HG03342 (cell line): ENCODE data around the gene PIGU.
"Not testable (repeated sequence)": the region's sequence is repeated elsewhere in the genome, so short reads cannot be mapped to it uniquely, and the experiment has no call there.

Experiments
- ATAC-seq: cut with Tn5 transposase; IDR thresholded peaks from one replicate; pipeline ENCODE4 v1.9.1; 2021; ENCODE audit warnings: mild to moderate bottlenecking, moderate library complexity; ENCODE audit not compliant: unreplicated experiment

Gene PIGU

DNA sequence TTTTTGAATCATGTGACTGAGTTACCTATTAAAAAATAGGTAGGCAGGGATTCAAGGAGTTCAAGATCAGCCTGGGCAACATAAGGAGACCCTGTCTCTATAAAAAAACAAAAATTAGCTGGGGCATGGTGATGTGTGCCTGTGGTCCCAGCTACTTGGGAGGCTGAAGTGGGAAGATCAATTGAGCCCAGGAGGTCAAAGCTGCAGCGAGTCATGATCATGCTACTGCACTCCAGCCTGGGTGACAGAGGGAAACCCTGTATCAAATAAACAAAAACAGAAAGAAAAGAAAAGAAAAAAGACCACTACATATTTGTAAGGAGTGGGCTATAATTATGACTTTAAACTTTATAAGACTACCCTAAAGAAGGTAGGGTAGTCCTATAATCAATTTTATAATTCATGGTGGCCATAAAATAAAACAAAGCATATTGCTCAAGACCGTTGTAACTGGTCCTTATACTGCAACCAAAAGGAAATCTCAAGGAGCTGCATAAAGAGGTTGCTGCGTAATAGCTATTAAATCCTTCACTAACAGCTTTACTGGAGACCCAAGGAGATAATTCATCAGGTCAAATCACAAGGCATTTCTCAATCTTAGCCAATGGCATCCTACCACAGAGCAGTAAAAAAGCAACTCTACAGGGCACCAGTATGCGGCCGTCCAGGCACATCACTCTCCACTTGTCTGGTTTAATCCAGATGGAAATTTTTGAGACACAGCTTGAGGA is 13.5 kb downstream of the PIGU start:
- ATAC-seq, result no peak

DNA sequence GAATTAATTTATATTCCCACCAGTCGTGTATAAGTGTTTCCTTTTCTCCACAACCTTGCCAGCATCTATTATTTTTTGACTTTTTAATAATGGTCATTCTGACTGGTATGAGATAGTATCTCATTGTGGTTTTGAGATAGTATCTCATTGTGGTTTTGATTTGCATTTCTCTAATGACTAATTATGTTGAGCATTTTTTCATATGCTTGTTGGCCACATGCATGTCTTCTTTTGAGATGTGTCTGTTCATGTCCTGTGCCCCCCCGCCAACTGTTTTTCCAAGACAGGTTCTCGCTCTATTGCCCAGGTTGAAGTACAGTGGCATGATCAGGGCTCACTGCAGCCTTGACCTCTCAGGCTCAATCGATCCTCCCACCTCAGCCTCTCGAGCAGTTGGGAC is 15.1 kb downstream of the PIGU start:
- not testable (repeated sequence) for ATAC-seq

DNA sequence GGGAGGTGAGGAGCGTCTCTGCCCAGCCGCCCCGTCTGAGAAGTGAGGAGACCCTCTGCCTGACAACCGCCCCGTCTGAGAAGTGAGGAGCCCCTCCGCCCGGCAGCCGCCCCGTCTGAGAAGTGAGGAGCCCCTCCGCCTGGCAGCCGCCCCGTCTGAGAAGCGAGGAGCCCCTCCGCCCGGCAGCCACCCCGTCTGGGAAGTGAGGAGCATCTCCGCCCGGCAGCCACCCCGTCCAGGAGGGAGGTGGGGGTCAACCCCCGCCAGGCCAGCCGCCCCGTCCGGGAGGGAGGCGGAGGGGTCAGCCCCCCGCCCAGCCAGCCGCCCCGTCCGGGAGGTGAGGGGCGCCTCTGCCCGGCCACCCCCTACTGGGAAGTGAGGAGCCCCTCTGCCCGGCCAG is 18.2 kb downstream of the PIGU start:
- not testable (repeated sequence) for ATAC-seq

DNA sequence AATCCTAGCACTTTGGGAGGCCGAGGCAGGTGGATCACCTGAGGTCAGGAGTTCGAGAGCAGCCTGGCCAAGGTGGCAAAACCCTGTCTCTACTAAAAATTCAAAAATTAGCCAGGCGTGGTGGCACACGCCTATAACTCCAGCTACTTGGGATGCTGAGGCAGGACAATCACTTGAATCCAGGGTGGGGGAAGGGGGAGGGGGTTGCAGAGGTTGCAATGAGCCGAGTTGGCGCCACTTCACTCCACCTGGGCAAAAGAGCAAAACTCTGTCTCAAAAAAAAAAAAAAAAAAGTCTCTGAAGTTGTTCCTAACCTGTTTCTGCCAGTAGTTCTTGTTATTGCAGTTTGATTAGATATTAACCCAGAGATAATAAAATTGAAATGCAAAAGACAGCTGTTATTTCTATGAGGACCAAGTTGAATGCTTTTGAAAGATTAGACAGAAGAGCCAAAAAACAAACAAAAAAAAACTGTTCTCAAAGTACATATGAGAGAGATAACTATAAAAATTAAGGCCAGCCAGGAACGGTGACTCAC is 22.6 kb downstream of the PIGU start:
- no peak for ATAC-seq

DNA sequence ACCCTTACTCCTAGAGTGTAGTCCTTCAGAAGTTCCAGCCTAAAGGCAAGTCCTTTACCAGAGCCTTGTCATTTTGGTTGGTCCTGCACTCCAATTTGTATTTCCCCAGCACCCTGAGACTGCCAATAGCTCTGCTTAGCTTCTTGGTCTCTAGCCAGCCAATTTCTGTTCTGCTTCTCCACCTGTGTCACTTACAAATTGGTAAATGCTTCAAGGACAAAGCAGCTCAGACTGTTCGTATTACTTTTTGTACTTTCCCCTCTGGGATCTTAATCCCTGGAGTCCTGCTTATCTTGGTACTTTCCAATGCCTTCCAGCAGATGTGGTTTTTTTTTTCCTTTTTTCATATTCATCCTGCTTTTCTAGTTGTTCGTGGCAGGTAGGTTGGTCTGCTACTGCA is 25.7 kb downstream of the PIGU start:
- ATAC-seq, result no peak

GRCh38 chr20:34647737-34648136 is 29.2 kb downstream of the PIGU start:
- no peak for ATAC-seq

DNA sequence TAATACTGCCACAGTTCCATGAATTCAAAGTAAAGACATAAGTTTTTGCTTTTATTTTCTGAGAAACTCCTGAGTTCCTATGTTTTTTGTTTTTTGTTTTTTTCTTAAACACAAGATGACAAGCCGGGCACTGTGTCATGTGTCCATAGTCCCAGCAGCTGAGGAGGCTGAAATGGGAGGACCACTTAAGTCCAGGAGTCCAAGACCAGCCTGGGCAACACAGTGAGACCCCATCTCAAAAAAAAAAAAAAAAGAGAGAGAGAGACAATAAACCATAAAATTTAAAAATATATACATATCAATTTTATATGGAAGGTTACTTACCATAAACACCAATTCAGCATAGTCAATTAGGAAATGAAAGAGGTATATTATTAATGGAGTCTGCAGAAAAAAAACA is 31.9 kb downstream of the PIGU start:
- ATAC-seq, result no peak

DNA sequence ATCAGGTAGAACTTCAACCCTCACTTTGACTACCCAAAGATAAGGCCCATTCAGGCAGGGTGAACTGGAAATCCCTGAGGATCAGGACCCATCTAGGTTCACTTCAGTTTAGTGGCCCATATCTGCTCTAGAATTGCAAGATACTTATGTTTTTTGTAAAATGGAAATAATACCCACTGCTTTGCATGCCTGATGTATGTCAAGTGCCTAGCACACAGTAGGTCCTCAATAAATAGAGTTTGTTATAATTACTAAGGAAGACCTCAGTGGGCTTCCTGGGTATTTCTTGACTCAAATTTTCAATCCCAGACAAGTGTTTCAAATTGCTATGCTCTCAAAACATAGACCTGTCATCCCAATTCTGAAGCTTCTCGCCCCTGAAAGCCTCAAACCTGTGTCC is 32.5 kb downstream of the PIGU start:
- ATAC-seq, result no peak

- no peak for ATAC-seq
These were observed 33.0 kb downstream of the PIGU start for GRCh38 chr20:34643928-34644327.

DNA sequence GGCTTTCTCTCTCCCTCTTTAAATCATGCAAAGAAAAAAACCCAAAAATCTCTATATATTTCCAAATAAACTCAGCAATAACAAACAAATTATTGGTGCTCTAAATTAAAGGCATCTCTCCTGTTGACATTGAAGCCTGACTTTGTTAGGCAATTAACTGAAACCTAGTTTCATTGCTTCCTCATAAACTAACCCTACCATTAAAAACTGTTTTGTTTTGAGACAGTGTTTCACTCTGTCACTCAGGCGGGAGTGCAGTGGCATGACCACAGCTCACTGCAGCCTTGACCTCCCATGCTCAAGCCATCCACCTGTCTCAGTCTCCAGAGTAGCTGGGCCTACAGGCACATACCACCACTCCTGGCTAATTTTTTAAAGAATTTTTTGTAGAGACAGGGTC is 34.9 kb downstream of the PIGU start:
- no peak for ATAC-seq

DNA sequence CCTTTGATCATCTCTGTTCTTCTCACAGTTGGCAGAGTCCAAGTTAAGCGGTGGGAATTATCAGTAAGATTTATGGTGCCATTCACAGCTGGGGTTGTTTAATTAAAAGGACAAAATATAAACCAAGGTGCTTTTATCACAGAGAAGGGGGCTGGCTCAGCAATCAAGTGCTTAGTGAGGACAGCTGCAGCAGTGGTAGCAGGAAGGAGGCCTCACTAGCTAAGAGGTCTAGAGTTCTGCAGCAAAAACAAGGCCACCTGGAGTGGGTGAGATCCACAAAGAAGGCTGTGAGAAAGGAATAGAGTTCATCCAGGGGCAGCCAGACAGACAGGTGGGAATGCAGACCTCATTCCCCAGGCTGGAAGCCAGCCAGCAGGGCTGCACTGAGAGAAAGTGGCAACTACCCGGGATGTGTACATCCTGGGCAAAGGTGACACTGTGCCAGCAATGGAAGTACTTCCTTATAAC is 37.1 kb downstream of the PIGU start:
- ATAC-seq, result no peak

DNA sequence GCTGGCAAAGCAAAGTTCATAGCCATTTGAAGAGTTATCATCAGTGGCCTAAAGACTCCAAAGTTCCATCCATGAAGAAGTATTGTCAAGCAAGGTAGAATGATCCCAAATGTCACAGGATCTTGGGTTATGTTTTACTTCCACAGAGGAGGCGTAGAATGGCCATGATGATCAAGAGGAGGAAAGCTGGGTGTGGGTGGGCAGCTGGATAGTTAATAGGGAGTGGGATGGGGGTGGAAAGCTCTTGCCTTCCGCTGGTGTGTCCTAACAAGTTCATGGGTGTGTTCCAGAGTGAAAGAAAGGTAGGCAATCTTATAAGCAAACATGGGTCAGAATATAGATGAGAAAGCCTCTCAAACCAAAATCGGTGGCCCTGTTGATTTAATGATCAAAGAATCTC is 38.4 kb downstream of the PIGU start:
- ATAC-seq, result no peak

DNA sequence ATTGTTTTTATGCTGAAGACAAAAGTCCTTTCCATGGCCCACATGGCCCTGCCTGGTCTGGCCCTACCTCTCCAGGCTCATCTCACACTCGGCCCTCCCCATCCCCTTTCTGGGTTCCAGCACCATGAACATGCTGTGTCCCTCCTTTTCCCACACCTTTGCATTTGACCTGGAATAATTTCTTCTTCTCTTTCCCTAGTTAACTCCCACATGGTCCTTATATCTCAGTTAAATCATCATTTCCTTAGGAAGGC is 38.9 kb downstream of the PIGU start:
- ATAC-seq, result no peak

DNA sequence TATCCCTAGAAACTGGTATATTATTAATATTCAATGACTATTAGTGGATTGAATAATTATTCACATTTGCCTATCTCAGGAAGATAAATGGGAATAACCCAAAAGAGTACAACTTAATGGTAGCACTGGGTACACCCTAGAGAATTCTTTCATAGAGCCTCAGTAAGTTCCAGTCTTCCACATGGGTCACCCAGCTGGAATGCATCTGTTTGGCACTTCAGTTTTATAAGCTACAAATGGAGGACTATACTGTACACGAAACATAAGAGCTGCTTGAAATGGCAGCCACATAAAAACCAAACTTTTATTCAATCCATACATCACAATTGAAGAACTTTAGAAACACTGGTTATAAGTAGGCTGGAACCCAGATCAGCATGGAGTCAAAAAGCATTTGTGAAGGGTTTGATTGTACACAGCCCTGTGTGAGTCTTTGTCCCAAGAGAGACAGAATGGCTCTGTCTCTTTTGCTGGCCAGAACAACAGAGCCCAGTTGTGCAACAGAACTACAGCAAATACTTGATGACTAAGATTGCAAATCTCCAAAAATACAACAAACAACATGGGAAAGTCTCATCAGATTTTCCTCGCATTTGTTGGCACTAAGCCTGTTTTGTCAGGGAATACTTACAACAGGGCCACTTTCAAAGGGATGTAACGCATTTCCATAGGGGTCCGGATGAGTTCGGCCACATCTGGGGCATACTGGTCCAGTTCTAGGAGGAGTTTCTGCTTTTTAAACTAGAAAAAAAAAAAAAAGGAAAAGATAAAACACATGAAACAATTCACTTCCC is 39.5 kb downstream of the PIGU start:
- no peak for ATAC-seq

- no peak for ATAC-seq
These were observed 40.2 kb downstream of the PIGU start for GRCh38 chr20:34636648-34637047.

GRCh38 chr20:34634392-34634791 is 42.5 kb downstream of the PIGU start:
- ATAC-seq, result no peak

DNA sequence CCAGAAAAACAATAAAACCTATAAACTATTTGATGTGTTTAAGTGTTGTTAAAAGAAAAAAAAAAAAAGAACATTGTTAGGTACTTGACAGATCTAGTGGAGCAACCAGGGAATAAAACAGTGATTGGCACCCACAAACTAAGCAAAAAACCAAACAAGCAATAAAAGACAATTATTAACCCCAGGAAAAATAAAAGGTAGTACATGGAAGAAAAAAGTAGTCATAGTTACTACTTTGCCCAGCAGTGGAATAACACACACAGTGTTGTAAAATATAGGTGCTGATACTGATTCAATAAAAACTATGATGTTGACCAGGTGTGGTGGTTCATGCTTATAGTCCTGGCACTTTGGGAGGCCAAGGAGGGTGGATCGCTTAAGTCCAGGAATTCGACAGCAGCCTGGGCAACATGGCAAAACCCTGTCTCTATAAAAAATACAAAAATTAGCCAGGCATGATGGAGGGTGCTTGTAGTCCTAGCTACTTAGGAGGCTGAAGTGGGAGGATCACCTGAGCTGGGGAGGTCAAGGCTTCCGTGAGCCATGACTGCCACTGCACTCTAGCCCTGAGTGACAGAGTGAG is 43.9 kb downstream of the PIGU start:
- no peak for ATAC-seq

DNA sequence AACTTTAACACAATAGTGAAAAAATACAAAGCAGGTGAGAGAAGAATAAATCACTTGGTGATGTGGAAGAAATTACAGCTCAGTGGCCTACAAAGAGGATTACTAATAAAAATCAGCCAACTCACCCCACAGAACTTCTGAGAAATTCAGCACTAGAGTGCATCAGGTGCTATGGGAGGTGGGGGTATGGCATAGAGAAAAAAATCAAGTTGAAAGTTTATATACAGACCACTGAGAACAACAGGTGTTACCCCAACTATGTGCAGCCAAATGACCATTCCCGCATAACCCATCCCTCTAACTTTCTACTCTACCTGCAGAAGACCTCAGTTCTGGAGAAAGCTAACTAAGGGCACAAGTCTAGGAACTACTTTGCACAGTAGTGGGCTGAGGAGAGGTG is 47.0 kb downstream of the PIGU start:
- ATAC-seq, result no peak

DNA sequence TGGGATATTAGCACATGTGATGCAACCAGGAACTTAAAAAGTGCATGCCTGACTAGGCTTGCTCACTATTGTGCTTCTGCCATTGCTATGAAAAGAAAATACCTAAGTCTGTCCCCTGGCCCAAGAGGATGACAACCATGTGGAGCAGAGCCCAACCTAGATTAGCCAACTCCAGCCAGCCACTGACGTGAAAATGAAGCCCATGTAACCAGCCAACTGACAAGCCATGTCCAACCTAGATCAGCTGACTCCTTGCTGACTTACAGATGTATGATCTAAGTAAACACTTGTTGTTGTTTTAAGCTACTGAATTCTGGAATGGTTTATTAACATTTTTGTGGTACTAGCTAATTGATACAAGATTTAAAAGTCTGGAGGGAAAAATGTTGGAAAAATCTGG is 47.5 kb downstream of the PIGU start:
- ATAC-seq, result no peak

DNA sequence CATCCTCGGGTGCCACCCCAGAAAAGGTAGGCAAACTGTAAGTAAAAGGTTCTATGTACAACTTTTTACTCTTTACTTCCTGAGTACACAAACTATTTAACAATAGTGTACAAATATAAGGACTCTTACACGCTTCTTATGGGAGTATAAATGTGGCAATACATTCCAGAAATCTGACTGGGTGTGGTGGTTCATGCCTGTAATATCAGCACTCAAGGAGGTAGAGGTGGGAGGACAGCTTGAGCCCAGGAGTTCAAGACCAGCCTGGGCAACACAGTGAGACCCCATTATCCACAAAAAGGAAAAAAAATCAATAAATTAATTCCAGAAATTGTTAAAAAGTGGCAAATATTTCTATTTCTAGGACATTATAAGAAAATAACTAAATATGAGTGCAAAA is 48.9 kb downstream of the PIGU start:
- no peak for ATAC-seq

GRCh38 chr20:34627458-34627857 is 49.4 kb downstream of the PIGU start:
- no peak for ATAC-seq

GRCh38 chr20:34626992-34627391 is 49.9 kb downstream of the PIGU start:
- ATAC-seq, result no peak
